GM18498 (cell line): Measurements from ENCODE around the gene MIEN1.
A peak's percentile ranks its signal among the peaks of the same experiment; 100 is the strongest.
"Not testable (repeated sequence)": the region's sequence is repeated elsewhere in the genome, so short reads cannot be mapped to it uniquely, and the experiment has no call there.

Experiments
- ATAC-seq: cut with Tn5 transposase; IDR thresholded peaks from one replicate; pipeline ENCODE4 v1.9.1; 2021; ENCODE audit warnings: mild to moderate bottlenecking, moderate library complexity; ENCODE audit not compliant: unreplicated experiment

MIEN1 gene, protein sequence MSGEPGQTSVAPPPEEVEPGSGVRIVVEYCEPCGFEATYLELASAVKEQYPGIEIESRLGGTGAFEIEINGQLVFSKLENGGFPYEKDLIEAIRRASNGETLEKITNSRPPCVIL

DNA sequence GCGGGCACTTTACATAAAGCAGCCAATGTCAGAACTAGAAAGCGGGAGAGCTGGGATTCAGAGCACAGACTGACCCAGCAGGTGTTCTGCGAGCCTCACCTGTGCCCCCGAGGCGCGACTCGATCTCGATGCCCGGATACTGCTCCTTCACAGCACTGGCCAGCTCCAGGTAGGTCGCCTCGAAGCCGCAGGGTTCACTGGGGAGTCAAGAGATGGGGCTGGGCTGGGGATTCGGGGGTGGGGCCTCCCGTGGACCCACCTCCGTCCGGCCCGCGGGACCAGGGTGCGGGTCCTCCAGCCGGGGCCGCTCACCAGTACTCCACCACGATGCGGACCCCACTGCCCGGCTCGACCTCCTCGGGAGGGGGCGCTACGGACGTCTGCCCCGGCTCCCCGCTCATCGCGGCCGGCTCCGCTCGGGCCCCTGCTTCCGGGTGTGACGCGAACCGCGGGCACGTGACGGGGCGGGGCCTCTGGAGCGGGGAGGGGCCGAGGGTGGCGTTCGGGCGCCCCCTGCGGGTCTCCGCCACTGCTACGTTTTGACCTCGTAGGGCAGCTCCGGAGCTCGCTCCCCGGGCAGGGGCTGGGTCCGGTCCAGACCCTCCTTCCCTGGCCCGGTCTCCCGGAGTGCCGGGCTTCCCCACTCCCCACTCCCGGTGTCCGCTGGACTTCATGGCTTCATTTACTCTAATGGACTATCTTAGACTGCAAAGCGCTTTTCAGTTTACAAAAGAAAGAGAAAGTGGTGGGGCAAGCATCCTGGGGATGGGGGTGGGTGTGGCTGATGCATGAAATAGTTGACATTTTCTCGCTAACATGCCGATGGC, at the start of gene MIEN1:
TSS of gene MIEN1 (minus strand) at position 438 of the 827 bp plus-strand sequence. CDS start at position 401, 37 bp downstream.
- ATAC-seq = peak; percentile 93

DNA sequence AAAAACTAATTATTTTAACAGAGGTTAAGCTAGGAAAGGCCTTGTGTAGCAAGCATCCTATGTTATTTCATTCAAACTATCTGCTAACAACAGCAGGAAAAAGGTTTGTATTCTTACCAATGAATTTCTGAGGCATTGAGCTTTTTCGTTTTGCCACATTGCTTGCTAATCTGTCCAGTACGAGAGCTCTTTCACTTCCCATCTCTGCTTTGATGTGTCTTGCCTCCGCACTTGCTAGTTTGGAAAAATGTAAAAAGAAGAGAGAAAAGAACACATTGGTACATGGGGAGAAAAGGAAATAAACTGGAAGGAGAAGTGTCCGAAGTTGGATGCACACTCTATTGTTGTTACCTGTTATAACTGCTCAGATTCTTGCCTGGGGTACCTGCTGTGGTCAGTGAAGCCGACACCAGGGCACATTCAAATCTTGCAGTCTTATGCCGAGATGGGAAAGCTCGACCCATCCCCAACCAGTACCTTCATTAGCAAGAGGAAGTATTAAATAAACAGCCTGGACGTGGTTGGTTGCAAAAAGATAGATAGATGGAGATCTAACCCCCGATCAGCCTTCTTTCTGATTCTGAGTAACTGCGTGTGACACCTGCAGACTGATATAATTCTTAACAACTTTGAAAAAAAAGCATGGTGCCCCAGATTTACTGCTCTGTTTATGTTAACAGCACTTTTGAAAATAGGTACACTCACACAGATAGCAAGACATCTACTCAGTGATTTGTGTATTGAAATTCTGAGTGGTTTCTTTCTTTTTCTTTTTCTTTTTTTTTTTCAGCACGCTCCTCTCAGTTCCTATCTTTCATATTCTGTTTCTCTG, 47.4 kb upstream of the MIEN1 start:
- peak; percentile 58 for ATAC-seq

DNA sequence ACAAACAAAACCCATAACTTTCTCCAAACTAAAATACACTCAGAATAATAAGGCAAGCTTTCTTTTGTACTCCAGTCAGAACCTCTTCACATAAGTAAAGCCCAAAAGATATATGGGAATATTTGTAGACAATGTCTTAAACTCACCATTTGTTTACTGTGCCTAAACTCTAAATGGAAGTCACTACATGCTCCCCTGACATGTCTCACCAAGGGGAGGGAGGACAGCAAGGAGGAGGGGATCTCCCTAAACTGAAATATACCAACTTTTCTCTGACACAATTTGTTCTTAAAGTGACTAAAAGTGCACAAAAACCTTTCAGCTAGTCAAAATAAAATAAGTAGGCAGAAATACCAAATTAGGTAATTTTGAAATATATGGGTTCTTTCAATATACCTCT, 45.9 kb upstream of the MIEN1 start:
- ATAC-seq = no peak

DNA sequence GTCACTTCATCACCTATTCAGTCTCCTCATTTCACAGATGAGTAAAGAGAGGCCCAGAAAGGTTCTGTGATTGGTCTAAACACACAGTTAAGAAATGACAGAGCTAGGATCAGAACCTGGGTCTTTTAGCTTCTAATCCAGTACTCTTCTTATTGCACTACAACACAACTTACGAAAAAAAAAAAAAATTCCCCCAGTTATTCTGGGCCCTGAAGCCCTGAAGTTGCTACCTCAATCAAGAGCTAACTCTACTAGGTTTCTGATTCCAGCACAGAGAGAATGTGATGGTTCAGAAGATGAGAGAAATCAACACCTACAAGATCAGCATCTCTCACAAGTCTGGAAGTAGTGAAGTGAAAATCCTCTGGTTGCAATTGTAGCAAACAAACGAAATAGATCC, 44.7 kb upstream of the MIEN1 start:
- no peak for ATAC-seq

DNA sequence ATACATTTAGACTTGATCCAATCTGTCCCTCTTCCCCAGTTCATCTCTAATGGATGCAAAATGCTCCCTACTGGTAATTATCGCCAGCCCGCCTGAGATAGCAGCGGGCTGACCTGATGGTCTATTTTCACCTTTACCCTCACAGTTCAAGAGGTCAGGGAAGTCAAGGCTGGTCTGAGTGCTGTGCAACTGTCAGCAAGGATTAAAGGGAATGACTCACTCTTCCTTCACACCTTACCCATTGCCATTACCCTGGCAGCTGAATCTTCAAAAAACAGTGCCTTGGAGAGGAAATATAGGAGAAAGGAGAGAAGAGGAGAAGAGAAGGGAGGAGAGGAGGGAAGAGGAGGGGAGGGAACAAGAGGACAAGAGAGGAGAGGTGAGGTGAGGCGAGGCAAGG, 43.7 kb upstream of the MIEN1 start:
- ATAC-seq = no peak

DNA sequence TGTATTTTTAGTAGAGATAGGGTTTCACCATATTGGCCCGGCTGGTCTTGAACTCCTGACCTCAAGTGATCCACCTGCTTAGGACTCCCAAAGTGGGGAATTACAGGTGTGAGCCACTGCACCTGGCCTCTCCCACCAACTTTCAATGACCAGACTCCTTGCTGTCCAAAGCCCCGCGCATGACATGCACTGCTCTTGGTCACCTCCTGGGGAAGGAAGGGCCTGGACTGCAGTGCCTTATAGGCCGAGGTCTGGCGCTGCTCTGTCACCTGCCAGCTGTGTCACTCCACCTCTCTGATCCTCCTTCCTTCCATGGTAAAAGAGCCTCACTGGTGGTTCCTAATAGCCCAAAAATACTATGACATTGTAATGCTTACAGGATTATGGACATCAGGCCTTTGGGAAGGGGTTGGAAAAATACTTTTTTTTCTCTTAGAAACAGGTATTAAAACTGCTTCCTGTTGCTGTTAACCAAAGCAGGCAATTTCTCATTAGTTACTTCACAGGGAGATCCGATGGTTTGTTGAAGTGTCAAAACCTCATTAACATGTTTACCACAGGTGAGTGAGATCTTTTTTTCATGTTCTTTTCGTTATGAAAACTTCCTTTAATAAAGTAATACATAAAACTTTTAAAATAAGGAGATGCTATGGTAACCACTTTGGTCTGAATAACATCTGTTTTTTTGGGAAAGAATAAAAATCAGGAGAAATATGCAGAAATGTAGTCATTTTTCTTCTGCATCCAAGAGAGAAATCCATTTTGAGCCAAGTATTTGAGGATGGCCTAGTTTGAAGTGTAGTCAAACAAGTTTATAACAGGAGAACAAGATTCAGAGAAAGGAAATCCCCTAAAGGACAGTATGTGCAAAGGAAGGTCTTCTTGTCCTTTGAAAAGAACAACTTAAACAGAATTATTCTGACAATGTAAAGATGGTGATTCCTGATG, 42.9 kb upstream of the MIEN1 start:
- ATAC-seq = no peak

DNA sequence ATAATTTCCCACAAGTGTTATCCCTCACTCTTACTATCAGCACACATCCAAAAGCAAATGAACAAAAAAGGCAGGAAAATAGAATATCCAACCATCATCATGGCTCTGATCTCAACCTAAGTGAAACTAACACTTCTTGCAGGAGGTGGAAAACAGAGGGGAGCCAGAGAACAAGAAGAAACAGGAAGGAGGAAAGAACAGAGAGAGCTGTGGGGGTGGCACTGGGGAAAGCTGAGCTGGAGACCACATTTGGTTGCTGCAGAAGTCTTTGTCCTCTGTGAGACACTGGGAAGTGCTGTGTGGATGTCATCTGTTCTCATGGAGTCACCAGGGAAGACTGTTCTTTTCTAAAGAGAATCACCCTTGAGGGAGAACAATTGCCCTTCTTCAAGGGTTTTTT, 42.1 kb upstream of the MIEN1 start:
- ATAC-seq = no peak

DNA sequence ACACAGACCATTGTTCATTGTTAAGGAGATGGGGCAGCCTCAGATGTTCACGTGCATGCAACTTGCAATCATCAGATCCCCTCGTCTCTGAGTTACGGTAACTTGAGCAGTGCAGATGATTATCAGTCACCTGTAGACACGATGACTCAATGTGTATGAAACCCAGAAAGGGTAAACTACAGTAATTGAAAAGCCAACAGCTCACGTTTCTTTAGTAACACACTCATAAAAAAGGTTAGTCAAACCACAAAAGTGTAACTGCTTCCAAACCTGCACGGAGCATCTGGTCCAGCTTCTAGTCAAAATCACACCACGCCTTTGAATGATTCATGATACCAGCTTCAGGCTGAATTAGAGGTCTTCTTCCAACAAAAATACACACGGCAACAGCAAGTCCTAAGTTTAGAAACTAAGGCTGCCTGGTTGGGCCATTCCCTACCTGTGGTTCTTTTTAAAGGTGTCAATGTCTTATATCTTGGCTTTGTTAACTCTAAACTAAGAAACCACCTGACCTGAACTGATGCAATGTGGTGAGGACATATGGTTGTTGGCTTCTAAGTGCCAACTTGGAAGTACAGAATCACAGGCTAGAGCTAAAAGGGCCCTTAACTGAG, 39.7 kb upstream of the MIEN1 start:
- peak; percentile 56 for ATAC-seq

DNA sequence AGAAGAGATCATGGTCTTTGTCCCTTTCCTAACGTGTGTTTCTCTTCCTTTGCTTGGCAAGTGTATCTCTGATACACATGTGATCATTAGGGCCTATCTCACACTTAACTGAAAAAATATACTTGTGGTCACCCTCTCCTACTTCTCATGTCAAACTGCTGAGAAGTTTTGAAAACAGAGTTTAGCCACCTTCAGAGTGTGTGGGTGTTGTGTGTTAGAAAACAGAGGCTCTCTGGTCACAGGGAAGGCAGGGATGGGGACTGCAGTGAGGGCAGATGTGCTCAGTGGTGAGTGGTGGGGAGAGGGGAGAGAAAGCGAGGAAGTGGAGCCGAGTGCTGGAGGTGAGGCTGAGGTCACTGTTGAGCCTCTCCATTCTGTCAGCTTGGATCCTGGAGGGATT, 36.8 kb upstream of the MIEN1 start:
- ATAC-seq = no peak

DNA sequence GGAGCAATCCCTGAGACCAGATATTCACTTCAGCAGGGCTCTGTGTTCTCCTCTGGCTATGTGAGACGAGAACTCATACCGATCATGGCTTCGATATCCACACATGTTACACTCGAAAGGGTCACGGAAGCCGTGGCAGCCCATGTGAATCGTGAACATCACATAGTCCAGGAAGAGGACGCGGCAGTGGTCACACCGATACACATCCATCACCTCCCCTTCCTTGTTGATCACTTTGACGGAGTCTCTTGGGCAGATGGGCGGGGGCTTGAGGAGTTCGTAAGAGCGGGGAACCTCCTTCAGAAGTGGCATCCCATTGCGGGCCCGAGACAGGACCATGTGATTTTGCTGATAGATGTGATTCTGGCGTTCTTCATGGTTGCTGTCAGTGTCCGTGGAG, 35.4 kb upstream of the MIEN1 start:
- no peak for ATAC-seq

DNA sequence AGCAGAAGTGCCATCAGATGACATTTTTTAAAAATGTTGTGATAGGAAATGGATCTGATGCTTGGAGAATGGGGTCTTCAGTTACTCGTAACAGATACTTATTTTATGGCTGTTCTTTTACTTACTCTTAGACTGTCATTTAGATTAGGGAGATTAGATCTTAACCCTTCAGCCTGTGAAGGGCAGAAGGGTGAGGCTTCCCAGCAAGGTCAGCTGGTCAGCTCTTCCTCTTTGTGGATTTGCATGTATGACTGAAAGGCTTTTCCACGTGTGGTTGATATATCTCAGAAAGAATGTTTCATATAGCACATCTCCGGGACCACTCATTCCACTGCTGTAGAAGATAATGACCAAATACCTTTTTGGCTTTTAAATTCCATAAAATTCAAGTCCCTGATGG, 34.8 kb upstream of the MIEN1 start:
- no peak for ATAC-seq

DNA sequence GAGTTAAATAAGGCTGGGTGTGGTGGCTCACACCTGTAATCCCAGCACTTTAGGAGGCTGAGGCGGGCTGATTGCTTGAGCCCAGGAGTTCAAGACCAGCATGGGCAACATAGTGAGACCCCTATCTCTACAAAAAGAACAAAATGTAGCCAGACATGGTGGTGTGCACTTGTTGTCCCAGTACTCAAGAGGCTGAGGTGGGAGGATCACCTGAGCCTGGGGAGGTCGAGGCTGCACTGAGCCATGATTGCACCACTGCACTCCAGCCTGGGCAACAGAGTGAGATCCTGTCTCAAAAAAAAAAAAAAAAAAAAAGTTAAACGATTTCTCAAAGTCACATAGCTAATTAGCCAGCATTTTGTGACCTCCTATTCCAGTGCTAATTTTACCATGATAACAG, 33.8 kb upstream of the MIEN1 start:
- not testable (repeated sequence) for ATAC-seq

DNA sequence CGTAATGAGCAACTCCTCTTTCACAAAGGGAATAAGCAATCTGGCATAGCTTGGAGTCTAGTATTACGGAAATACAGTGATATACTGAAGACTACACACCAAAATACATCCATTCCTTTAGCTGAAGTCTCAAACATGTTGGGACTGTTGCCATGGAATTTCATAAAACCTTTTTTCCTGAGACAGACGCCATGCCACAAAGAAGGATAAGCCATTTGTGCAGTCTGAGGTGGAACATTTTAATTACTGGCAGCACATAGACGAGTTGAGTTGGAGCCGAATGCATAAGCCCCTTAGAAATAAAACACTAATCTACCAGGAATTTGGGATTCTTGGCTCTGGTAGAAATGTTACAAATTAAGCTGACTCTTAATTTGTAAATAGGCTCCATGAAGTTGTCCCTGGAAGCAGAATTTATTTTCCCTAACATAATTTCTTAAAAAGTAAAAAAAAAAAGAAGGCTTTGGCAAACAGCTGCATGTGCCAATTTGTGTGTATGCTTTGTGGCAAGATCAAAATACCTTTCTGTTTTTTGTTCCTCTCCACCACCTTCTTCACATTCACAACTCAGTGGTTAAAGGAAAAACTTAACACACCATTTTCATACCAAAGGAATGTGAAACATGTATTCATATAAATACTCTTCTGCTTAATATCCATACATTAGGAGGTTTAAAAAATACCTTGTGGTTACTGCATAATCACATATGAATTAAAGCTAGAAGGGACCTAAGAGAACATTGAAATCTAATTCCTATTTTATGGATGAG, 32.9 kb upstream of the MIEN1 start:
- no peak for ATAC-seq

DNA sequence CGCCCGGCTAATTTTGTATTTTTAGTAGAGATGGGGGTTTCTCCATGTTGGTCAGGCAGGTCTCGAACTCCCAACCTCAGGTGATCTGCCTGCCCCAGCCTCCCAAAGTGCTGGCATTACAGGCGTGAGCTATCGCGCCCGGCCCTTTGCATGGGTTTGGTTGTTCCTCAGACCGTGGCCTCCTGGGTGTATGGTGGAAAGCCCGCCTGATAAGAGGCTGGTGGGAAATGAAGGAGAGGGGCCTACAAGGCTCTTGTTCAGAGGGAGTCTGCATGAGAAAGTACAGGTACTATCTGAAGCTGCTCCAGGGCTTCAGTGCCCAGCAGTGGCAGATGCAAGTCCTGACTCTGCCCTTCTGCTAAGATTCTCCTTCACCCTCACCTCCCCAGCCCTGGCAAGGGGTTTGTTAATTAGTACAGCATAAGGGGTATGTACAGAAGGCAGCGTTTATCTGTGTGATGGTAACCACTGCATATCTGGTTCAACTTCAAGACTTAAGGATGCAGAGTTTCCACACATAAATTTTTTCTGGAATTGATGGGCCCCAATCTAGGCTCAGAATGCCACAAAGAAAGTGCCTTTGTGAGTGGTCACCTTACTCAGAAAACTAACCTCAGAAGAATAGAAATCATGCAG, 31.6 kb upstream of the MIEN1 start:
- ATAC-seq = no peak

DNA sequence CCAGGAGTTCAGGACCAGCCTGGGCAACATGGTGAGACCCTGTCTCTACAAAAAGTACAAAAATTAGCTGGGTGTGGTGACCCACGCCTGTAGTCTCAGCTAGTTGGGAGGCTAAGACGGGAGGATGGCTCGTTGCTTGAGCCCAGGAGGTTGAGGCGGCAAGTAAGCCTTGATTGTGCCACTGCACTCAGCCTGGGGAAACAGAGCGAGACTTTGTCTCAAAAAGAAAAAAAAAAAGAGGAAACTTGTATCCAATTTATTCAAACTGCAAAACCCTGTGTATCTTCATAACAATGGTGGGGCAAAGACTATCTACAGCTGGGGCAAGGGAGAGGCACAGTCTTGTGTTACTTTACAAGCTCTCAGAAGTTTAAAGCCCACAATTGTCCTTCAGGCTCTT, 28.9 kb upstream of the MIEN1 start:
- ATAC-seq = no peak

DNA sequence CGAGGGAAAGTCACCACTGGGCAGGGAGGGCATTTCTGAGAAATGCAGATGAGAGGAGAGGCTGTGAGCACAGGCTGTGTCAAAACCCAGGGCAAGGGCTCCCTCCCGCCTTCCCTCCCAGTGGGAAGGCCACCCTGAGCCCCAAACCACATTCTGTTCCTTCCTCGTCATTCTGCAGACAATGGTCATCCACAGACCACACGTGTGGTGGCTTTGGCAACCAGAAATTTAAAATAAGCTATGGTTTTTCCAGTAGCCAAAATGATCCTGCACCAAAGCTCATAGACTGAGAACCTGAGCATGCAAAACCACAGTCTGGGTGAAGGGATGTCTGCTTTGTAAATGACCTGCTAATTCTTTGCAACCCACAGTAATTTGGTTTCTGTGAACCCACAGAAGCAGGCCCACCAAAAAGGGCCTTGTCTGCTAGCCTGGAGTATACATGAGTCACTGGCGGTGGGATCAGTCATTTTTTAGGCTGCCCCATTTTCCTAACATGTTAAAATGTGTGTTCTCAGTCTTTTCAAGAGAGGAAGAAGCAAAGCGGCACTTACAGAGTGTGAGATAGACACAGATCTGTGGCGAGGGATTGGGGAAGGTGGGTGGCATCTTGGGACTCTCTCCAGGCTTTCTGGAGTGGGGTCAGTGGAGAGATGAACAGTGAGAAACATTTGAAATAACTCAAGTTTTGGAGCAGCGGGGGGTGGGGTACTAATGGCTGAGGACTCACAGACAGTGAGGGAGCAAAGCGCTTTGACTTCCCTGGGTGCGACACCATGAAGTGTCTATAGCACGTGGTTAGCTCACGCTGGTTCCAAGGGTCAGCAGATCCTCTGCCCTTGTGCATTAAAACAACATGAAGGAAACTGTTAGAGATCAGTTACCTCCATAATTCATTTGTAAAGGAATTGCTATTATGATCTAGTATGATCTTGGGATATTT, 27.9 kb upstream of the MIEN1 start:
- ATAC-seq = no peak

DNA sequence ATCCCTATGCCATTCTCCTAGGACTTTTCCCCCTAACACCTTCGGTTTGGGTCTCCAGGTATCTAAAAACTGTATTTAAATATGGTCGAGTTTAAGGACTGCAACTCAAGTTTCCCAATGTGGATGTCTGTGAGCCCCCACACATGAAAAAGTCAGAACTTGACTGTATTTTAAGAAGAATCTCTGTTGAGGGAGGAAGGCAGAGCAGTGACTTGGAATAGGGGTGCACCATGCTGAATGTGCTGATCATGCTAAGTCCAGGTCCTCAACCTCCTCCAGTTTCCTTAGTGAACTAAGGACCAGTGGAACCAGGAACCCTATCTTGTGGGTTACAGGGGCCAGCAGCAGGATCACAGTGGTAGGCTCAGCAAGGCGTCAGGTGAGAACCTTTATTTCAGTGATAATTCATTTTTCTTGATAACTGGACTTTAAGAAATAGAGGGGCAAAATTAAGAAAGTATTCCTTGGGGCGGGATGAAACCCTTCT, 26.9 kb upstream of the MIEN1 start:
- ATAC-seq = no peak
